ENCODE measurements around the gene TSPAN33. TPM values are rescaled to one million over a fixed set of nuclear protein-coding genes. Genes with fewer than 3 reads are reported as not detected.
A peak's percentile ranks its signal among the peaks of the same experiment; 100 is the strongest.
"Not testable (repeated sequence)": the region's sequence is repeated elsewhere in the genome, so short reads cannot be mapped to it uniquely, and the experiment has no call there.

The TSPAN33 gene
- total RNA-seq, 1 donor: 38.0 TPM

- no peaks in the 10 kb centered on the region for H3K9me3 ChIP-seq (ENCODE audit: low read depth, low read length)
- no peaks in the 10 kb centered on the region for H3K4me1 ChIP-seq (ENCODE audit: insufficient read depth, low read length)
- H3K4me3 ChIP-seq (ENCODE audit: low read length): no peak overlapping the region
- no peaks in the 10 kb centered on the region for H3K27me3 ChIP-seq (ENCODE audit: insufficient read depth, low read length)
These were observed 13.1 kb downstream of the TSPAN33 start for GRCh38 chr7:129157651-129158050.

GRCh38 chr7:129159539-129159938 lies 15.0 kb downstream of the TSPAN33 start:
- H3K4me3 ChIP-seq (ENCODE audit: low read length): no peak overlapping the region
- no peaks in the 10 kb centered on the region for H3K27me3 ChIP-seq (ENCODE audit: insufficient read depth, low read length)
- no peaks in the 10 kb centered on the region for H3K9me3 ChIP-seq (ENCODE audit: low read depth, low read length)
- no peaks in the 10 kb centered on the region for H3K4me1 ChIP-seq (ENCODE audit: insufficient read depth, low read length)

DNA sequence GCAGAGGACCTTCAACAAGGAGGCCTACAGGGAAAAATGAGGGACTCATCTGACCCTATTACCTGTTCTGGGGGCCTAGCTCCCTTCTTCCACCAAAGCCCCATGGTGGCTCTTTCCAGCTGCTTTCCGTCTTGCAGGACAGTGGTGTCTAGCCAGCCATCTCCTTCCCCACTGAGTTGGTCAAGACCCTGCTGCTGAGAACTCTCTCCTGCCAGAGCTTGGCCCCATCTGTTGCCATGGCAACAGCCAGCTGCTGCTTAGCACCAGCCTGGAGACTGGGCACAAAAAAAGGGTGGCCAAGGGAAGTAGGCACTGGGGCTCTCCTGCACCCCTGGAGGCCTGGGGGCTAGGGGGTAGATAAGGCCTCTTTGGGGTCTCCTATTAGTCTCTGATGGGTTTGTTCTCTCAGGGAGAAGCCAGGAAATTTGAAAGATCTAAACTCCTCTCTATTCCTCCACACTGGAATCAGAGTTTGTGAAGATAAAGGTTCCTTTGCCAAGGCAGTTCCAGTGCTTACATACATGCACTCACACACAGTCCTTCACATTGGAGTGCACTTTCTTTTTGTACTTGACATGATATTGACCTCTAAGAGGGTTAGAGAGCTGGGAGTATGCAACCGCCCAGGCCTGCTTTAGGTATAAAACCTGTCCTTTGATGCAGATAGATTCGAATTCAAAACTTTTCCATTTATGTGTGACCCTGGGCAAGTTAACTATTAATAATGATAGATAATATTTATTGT lies 15.8 kb downstream of the TSPAN33 start:
- no peak overlapping the region for H3K4me3 ChIP-seq (ENCODE audit: low read length)
- no peaks in the 10 kb centered on the region for H3K9me3 ChIP-seq (ENCODE audit: low read depth, low read length)
- no peaks in the 10 kb centered on the region for H3K27me3 ChIP-seq (ENCODE audit: insufficient read depth, low read length)
- H3K4me1 ChIP-seq (ENCODE audit: insufficient read depth, low read length): no peaks in the 10 kb centered on the region

- Histone ChIP-seq H3K4me3 (ENCODE audit: low read length) (no peak overlapping the region), H3K27me3 (ENCODE audit: insufficient read depth, low read length) (no peaks in the 10 kb centered on the region), H3K4me1 (ENCODE audit: insufficient read depth, low read length) (no peaks in the 10 kb centered on the region), H3K9me3 (ENCODE audit: low read depth, low read length) (no peaks in the 10 kb centered on the region)
These were observed 17.2 kb downstream of the TSPAN33 start for GRCh38 chr7:129161524-129162225.

DNA sequence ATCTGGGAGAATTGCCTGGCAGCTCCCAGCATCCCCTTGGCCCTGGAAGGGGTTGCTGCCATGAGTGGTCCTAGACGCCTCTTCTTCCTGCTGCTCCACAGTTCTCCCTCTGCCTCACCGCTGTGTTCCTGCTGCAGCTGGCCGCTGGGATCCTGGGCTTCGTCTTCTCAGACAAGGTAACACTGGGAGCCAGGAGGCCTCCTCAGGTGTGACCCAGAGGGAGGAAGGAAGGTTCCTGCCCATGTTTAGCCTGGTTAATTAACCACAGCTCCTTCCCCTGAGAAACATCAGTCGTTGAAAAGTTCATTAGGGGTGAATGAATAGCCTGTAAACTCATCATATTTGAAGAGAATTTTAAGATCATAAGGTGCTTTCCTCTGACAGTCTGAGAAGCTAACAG lies 18.2 kb downstream of the TSPAN33 start:
- H3K27me3 ChIP-seq (ENCODE audit: insufficient read depth, low read length): no peaks in the 10 kb centered on the region
- no peak overlapping the region for H3K4me3 ChIP-seq (ENCODE audit: low read length)
- H3K9me3 ChIP-seq (ENCODE audit: low read depth, low read length): no peaks in the 10 kb centered on the region
- no peaks in the 10 kb centered on the region for H3K4me1 ChIP-seq (ENCODE audit: insufficient read depth, low read length)

GRCh38 chr7:129163875-129164544 lies 19.5 kb downstream of the TSPAN33 start:
- H3K4me1 ChIP-seq (ENCODE audit: insufficient read depth, low read length): peaks cover 3% of the 10 kb centered on the region
- no peaks in the 10 kb centered on the region for H3K27me3 ChIP-seq (ENCODE audit: insufficient read depth, low read length)
- H3K9me3 ChIP-seq (ENCODE audit: low read depth, low read length): no peaks in the 10 kb centered on the region
- H3K4me3 ChIP-seq (ENCODE audit: low read length): no peak overlapping the region

- Histone ChIP-seq H3K4me3 (ENCODE audit: low read length) (no peak overlapping the region), H3K4me1 (ENCODE audit: insufficient read depth, low read length) (peaks cover 19% of the 10 kb centered on the region), H3K9me3 (ENCODE audit: low read depth, low read length) (no peaks in the 10 kb centered on the region), H3K27me3 (ENCODE audit: insufficient read depth, low read length) (no peaks in the 10 kb centered on the region)
These were observed 22.2 kb downstream of the TSPAN33 start for GRCh38 chr7:129166745-129167144.

GRCh38 chr7:129167817-129168216 lies 23.3 kb downstream of the TSPAN33 start:
- Histone ChIP-seq H3K4me3 (ENCODE audit: low read length) (no peak overlapping the region), H3K27me3 (ENCODE audit: insufficient read depth, low read length) (no peaks in the 10 kb centered on the region), H3K4me1 (ENCODE audit: insufficient read depth, low read length) (peaks cover 19% of the 10 kb centered on the region), H3K9me3 (ENCODE audit: low read depth, low read length) (no peaks in the 10 kb centered on the region)

- H3K4me1 ChIP-seq (ENCODE audit: insufficient read depth, low read length): peaks cover 19% of the 10 kb centered on the region
- H3K27me3 ChIP-seq (ENCODE audit: insufficient read depth, low read length): no peaks in the 10 kb centered on the region
- H3K4me3 ChIP-seq (ENCODE audit: low read length): no peak overlapping the region
- no peaks in the 10 kb centered on the region for H3K9me3 ChIP-seq (ENCODE audit: low read depth, low read length)
These were observed 23.9 kb downstream of the TSPAN33 start for GRCh38 chr7:129168231-129169021.

DNA sequence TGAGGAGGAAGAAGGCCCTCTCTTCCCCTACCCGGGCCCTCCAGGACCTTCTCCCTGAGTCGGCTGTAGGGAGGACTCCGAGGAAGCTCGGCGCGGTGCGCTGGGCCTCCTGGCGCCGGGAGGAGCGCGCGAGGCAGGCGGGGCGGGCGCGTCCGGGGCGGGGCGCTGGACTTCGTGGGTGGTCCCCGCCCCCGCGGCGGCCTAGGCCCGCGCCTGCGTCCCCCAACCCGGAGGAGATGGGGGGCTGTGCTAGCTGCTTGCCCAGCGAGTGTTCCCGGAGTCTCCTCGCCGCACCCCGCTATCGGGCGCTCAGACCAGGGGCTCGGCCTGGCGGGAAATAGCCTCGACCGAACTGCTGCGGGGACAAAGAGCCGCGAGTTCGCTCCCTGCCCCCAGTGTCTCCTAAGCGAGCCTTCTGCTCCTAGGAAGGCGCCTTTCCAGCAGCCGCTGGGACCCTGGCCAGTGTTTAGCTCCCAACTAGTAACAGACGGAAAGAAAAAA lies 24.7 kb downstream of the TSPAN33 start:
- Histone ChIP-seq H3K4me3 (ENCODE audit: low read length) (peak overlapping the region; percentile 47), H3K27me3 (ENCODE audit: insufficient read depth, low read length) (no peaks in the 10 kb centered on the region), H3K4me1 (ENCODE audit: insufficient read depth, low read length) (peaks cover 19% of the 10 kb centered on the region), H3K9me3 (ENCODE audit: low read depth, low read length) (no peaks in the 10 kb centered on the region)

- Histone ChIP-seq H3K9me3 (ENCODE audit: low read depth, low read length) (no peaks in the 10 kb centered on the region), H3K4me1 (ENCODE audit: insufficient read depth, low read length) (peaks cover 19% of the 10 kb centered on the region), H3K4me3 (ENCODE audit: low read length) (peak overlapping the region; percentile 47), H3K27me3 (ENCODE audit: insufficient read depth, low read length) (no peaks in the 10 kb centered on the region)
These were observed 25.4 kb downstream of the TSPAN33 start for GRCh38 chr7:129169686-129170440.

- no peak overlapping the region for H3K4me3 ChIP-seq (ENCODE audit: low read length)
- H3K9me3 ChIP-seq (ENCODE audit: low read depth, low read length): no peaks in the 10 kb centered on the region
- H3K27me3 ChIP-seq (ENCODE audit: insufficient read depth, low read length): no peaks in the 10 kb centered on the region
- peaks cover 19% of the 10 kb centered on the region for H3K4me1 ChIP-seq (ENCODE audit: insufficient read depth, low read length)
These were observed 26.0 kb downstream of the TSPAN33 start for GRCh38 chr7:129170441-129171021.

- peaks cover 18% of the 10 kb centered on the region for H3K4me1 ChIP-seq (ENCODE audit: insufficient read depth, low read length)
- not testable (repeated sequence) for H3K27me3 ChIP-seq (ENCODE audit: insufficient read depth, low read length); H3K4me3 ChIP-seq (ENCODE audit: low read length); H3K9me3 ChIP-seq (ENCODE audit: low read depth, low read length)
These were observed 29.4 kb downstream of the TSPAN33 start for GRCh38 chr7:129173861-129174260.

All from mononuclear cell (primary cell).